Astrocyte of the spinal cord (primary cell): ENCODE measurements around the gene CCDC57.

ENCODE experiments used
- DNase-seq: peaks from one replicate; pipeline ENCODE4 v3.0.0; 2011; ENCODE audit warnings: low read depth, low spot score
- H3K4me3 ChIP-seq: 2 replicates; pipeline ENCODE4 v1.5.1; 2011; ENCODE audit warnings: low read depth, mild to moderate bottlenecking, low read length, moderate library complexity
- CTCF ChIP-seq: IDR thresholded peaks from 2 replicates; pipeline ENCODE4 v1.5.1; 2012; ENCODE audit warnings: low read depth, mild to moderate bottlenecking, low read length, inconsistent platforms
- in situ Hi-C: cut with HindIII; loops from 2 replicates; pipeline ENCODE4 v1.10.0; 2017; ENCODE audit warnings: low sequenced_read_pairs

The CCDC57 gene

GRCh38 chr17:82155606-82156005 is 57.0 kb downstream of the CCDC57 start:
- H3K4me3 ChIP-seq: no peak overlapping the region
- no peak for TF ChIP-seq CTCF
- DNase-seq: no peak
- in situ Hi-C loops: no loop called here

GRCh38 chr17:82154881-82155331 is 57.7 kb downstream of the CCDC57 start:
- no peak for DNase-seq
- H3K4me3 ChIP-seq: no peak overlapping the region
- no peak for TF ChIP-seq CTCF
- in situ Hi-C loops: no loop called here

GRCh38 chr17:82153745-82154375 is 58.8 kb downstream of the CCDC57 start:
- DNase-seq: peak; percentile 44
- in situ Hi-C loops: no loop called here
- TF ChIP-seq CTCF: peak; percentile 86
- H3K4me3 ChIP-seq: no peak overlapping the region

GRCh38 chr17:82153295-82153691 is 59.3 kb downstream of the CCDC57 start:
- H3K4me3 ChIP-seq: no peak overlapping the region
- in situ Hi-C loops: no loop called here
- DNase-seq: no peak
- TF ChIP-seq CTCF: no peak

- TF ChIP-seq CTCF: no peak
- DNase-seq: no peak
- in situ Hi-C loops: no loop called here
- H3K4me3 ChIP-seq: no peak overlapping the region
These were observed 59.9 kb downstream of the CCDC57 start for GRCh38 chr17:82152556-82153294.

GRCh38 chr17:82152114-82152513 is 60.5 kb downstream of the CCDC57 start:
- TF ChIP-seq CTCF: no peak
- H3K4me3 ChIP-seq: no peak overlapping the region
- DNase-seq: no peak
- in situ Hi-C loops: no loop called here
